ENCODE measurements around the gene PLD1.

Gene PLD1

GRCh38 chr3:171741377-171741776, 68.9 kb downstream of the PLD1 start:
- Mint-ChIP-seq H3K27me3 (no peaks in the 10 kb centered on the region), H3K4me3 (no peak overlapping the region), H3K9me3 (no peaks in the 10 kb centered on the region), H3K27ac (no peak overlapping the region), H3K4me1 (ENCODE audit: low read depth) (no peaks in the 10 kb centered on the region), H3K36me3 (ENCODE audit: low read depth) (peaks cover 17% of the 10 kb centered on the region)
- intact Hi-C loops (cut with micrococcal nuclease): no loop called here

DNA sequence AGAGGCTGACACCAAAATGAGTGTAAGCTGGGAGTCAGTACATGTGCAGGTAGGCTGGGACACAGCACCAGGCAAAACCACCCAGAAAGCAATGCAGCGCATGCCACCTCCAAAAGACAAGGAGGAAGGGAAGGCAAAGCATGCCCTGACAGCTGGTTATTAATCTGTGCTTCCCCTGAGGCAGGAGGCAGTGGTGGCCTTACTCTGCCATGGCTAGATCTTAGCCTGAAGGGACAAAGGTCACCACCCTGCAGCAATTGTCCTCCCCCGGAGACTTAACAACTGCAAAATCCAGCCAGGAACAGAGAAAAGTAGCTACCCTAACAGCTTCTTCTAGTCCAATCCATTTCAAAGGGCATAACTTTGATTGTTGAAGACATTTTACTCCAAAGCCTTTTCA, 73.7 kb downstream of the PLD1 start:
- no peaks in the 10 kb centered on the region for H3K4me1 Mint-ChIP-seq (ENCODE audit: low read depth)
- no peak overlapping the region for H3K4me3 Mint-ChIP-seq
- no peaks in the 10 kb centered on the region for H3K27me3 Mint-ChIP-seq
- intact Hi-C loops (cut with micrococcal nuclease): no loop called here
- H3K27ac Mint-ChIP-seq: no peak overlapping the region
- H3K9me3 Mint-ChIP-seq: no peaks in the 10 kb centered on the region
- H3K36me3 Mint-ChIP-seq (ENCODE audit: low read depth): peaks cover 30% of the 10 kb centered on the region

- Mint-ChIP-seq H3K27ac (no peak overlapping the region), H3K36me3 (ENCODE audit: low read depth) (peaks cover 33% of the 10 kb centered on the region), H3K4me1 (ENCODE audit: low read depth) (no peaks in the 10 kb centered on the region)
Measured at GRCh38 chr3:171733561-171733960, 76.7 kb downstream of the PLD1 start.

GRCh38 chr3:171732756-171733155, 77.5 kb downstream of the PLD1 start:
- no peaks in the 10 kb centered on the region for H3K4me1 Mint-ChIP-seq (ENCODE audit: low read depth)
- intact Hi-C loops (cut with micrococcal nuclease): no loop called here
- peaks cover 35% of the 10 kb centered on the region for H3K36me3 Mint-ChIP-seq (ENCODE audit: low read depth)
- no peak overlapping the region for H3K27ac Mint-ChIP-seq
- H3K9me3 Mint-ChIP-seq: no peaks in the 10 kb centered on the region
- H3K4me3 Mint-ChIP-seq: no peak overlapping the region
- H3K27me3 Mint-ChIP-seq: no peaks in the 10 kb centered on the region

More at GRCh38 chr3:171733561-171733960, 76.7 kb downstream of the PLD1 start:
- Mint-ChIP-seq H3K9me3 (no peaks in the 10 kb centered on the region), H3K27me3 (no peaks in the 10 kb centered on the region), H3K4me3 (no peak overlapping the region)
- intact Hi-C loops (cut with micrococcal nuclease): no loop called here

DNA sequence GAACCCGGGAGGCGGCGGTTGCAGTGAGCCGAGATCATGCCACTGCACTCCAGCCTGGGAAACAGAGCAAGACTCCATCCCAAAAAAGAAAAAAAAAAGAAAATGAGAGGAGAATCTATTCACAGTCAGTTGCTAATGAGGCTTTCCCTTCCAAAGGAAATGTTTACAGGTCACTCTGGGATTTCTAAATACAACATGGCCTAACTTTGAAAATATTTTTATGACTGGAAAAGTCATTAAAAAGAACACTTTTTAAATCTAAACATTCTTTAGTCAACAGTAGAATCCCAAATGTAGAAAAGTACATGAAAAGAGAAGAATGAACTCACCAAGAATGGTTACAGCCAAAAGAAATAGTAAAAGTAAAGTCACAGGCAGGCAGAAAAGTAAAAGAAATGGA, 78.6 kb downstream of the PLD1 start:
- H3K4me1 Mint-ChIP-seq (ENCODE audit: low read depth): no peaks in the 10 kb centered on the region
- intact Hi-C loops (cut with micrococcal nuclease): no loop called here
- H3K9me3 Mint-ChIP-seq: no peaks in the 10 kb centered on the region
- H3K36me3 Mint-ChIP-seq (ENCODE audit: low read depth): peaks cover 25% of the 10 kb centered on the region
- H3K4me3 Mint-ChIP-seq: no peak overlapping the region
- H3K27ac Mint-ChIP-seq: no peak overlapping the region
- H3K27me3 Mint-ChIP-seq: no peaks in the 10 kb centered on the region

GRCh38 chr3:171729452-171730334, 80.6 kb downstream of the PLD1 start:
- Mint-ChIP-seq H3K27me3 (no peaks in the 10 kb centered on the region), H3K9me3 (no peaks in the 10 kb centered on the region), H3K36me3 (ENCODE audit: low read depth) (peaks cover 37% of the 10 kb centered on the region), H3K4me1 (ENCODE audit: low read depth) (no peaks in the 10 kb centered on the region), H3K4me3 (no peak overlapping the region), H3K27ac (no peak overlapping the region)
- intact Hi-C loops (cut with micrococcal nuclease): no loop called here

DNA sequence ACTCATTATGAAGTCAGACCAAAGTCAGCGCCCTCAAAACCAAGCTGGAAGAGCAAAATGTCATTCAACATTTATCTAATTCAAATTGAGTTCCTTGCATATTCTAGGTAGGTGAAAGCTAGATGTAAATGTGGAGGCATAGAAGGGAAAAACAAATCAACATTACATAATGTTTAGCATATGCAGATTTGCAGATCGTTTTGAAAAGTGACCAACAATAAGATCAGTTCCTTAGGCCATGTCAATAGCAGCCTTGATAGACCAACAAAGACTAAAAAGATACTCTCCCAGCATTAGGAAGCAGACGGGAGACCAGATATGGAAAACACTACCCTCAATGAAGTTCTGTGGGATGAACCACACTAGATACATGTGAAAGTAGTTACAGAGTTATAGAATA, 83.0 kb downstream of the PLD1 start:
- Mint-ChIP-seq H3K4me3 (no peak overlapping the region), H3K36me3 (ENCODE audit: low read depth) (peaks cover 49% of the 10 kb centered on the region), H3K27me3 (no peaks in the 10 kb centered on the region), H3K27ac (no peak overlapping the region), H3K9me3 (no peaks in the 10 kb centered on the region), H3K4me1 (ENCODE audit: low read depth) (no peaks in the 10 kb centered on the region)
- intact Hi-C loops (cut with micrococcal nuclease): no loop called here

DNA sequence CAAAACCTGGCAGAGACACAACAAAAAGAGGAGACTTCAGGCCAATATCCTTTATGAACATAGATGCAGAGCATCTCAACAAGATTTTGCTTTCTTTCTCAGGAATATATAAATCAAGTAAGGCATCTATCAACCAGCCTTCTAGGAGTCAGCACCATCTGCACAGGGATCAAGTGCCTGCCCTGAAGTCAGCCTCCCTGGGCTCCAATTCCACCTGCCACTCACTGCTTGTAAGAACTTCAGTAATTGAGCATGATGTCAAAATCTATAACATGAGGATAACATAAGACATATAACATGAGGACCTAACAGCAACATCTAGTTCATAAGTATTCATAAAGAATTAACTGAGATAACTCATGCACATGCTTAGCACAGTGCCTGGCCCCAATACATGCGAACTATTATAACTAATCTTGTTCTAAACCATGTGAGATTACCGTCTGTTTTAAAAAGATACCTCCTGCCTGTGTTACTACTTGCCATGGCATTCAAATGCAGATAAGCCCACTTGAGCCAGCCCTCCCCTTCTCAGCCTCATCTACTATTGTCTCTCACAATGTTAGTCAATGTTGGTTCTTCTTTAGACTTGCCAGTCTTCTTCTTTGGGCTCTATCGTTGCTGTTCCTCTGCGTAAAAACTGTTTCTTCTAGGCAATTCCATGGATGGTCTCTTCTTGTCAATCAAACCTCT, 91.6 kb downstream of the PLD1 start:
- H3K27me3 Mint-ChIP-seq: no peaks in the 10 kb centered on the region
- no peak overlapping the region for H3K4me3 Mint-ChIP-seq
- peaks cover 36% of the 10 kb centered on the region for H3K9me3 Mint-ChIP-seq
- H3K27ac Mint-ChIP-seq: no peak overlapping the region
- no peaks in the 10 kb centered on the region for H3K4me1 Mint-ChIP-seq (ENCODE audit: low read depth)
- intact Hi-C loops (cut with micrococcal nuclease): loop anchor here (5.0 kb wide), 1 partner anchor 34 kb away; no protein-coding TSS in a partner anchor
- peaks cover 59% of the 10 kb centered on the region for H3K36me3 Mint-ChIP-seq (ENCODE audit: low read depth)

- no peaks in the 10 kb centered on the region for H3K27me3 Mint-ChIP-seq
- H3K27ac Mint-ChIP-seq: no peak overlapping the region
- intact Hi-C loops (cut with micrococcal nuclease): loop anchor here (5.0 kb wide), 1 partner anchor 37 kb away; no protein-coding TSS in a partner anchor
- no peak overlapping the region for H3K4me3 Mint-ChIP-seq
- H3K4me1 Mint-ChIP-seq (ENCODE audit: low read depth): no peaks in the 10 kb centered on the region
- peaks cover 61% of the 10 kb centered on the region for H3K36me3 Mint-ChIP-seq (ENCODE audit: low read depth)
- H3K9me3 Mint-ChIP-seq: peaks cover 36% of the 10 kb centered on the region
Measured at GRCh38 chr3:171715155-171715554, 95.1 kb downstream of the PLD1 start.

GRCh38 chr3:171712171-171712938, 97.9 kb downstream of the PLD1 start:
- intact Hi-C loops (cut with micrococcal nuclease): no loop called here
- Mint-ChIP-seq H3K9me3 (peaks cover 25% of the 10 kb centered on the region), H3K4me3 (no peak overlapping the region), H3K27ac (no peak overlapping the region), H3K36me3 (ENCODE audit: low read depth) (peaks cover 51% of the 10 kb centered on the region), H3K27me3 (no peaks in the 10 kb centered on the region), H3K4me1 (ENCODE audit: low read depth) (no peaks in the 10 kb centered on the region)

GRCh38 chr3:171711461-171712170, 98.7 kb downstream of the PLD1 start:
- no peak overlapping the region for H3K27ac Mint-ChIP-seq
- intact Hi-C loops (cut with micrococcal nuclease): no loop called here
- no peaks in the 10 kb centered on the region for H3K4me1 Mint-ChIP-seq (ENCODE audit: low read depth)
- H3K36me3 Mint-ChIP-seq (ENCODE audit: low read depth): peaks cover 54% of the 10 kb centered on the region
- H3K4me3 Mint-ChIP-seq: no peak overlapping the region
- H3K9me3 Mint-ChIP-seq: peaks cover 18% of the 10 kb centered on the region
- H3K27me3 Mint-ChIP-seq: no peaks in the 10 kb centered on the region

DNA sequence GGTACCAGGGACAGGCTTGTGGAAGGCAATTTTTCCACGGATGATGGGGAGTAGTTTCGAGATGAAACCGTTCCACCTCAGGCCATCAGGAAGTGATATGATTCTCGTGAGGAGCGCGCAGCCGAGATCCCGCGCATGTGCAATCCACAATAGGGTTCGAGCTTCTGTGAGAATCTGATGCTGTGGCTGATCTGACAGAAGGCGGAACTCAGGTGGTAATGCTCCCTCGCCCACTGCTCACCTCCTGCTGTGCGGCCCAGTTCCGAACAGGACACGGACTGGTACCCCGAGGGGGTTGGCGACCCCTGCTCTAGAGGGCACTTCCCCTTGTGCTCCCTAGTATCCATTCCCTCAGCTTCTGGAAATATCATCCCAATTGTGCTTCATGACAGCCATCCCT, 99.9 kb downstream of the PLD1 start:
- H3K4me3 Mint-ChIP-seq: no peak overlapping the region
- intact Hi-C loops (cut with micrococcal nuclease): no loop called here
- H3K27me3 Mint-ChIP-seq: no peaks in the 10 kb centered on the region
- H3K4me1 Mint-ChIP-seq (ENCODE audit: low read depth): no peaks in the 10 kb centered on the region
- no peak overlapping the region for H3K27ac Mint-ChIP-seq
- peaks cover 5% of the 10 kb centered on the region for H3K9me3 Mint-ChIP-seq
- H3K36me3 Mint-ChIP-seq (ENCODE audit: low read depth): peaks cover 52% of the 10 kb centered on the region

DNA sequence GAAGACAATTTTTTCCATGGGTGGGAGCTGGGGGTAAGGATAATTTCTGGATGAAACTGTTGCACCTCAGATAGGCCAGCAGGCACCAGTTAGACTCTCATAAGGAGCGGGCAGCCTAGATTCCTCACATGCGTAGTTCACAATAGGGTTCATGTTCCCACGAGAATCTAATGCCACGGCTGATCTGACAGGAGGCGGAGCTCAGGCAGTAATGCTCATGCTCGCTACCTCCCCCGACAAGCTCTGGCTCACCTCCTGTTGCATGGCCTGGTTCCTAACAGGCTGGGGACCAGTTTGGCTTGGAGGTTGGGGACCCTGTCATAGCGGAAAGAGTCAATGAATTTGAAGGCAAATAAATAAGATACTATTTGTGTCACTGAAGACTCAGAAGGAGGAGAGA, 105.5 kb downstream of the PLD1 start:
- no peak overlapping the region for H3K27ac Mint-ChIP-seq
- H3K9me3 Mint-ChIP-seq: no peaks in the 10 kb centered on the region
- H3K4me3 Mint-ChIP-seq: no peak overlapping the region
- peaks cover 50% of the 10 kb centered on the region for H3K36me3 Mint-ChIP-seq (ENCODE audit: low read depth)
- H3K4me1 Mint-ChIP-seq (ENCODE audit: low read depth): no peaks in the 10 kb centered on the region
- no peaks in the 10 kb centered on the region for H3K27me3 Mint-ChIP-seq
- intact Hi-C loops (cut with micrococcal nuclease): loop anchor here (5.0 kb wide), 1 partner anchor 67 kb away; no protein-coding TSS in a partner anchor
